GM19455 (cell line): ENCODE results near the gene RNF38.
"Not testable (repeated sequence)": the region's sequence is repeated elsewhere in the genome, so short reads cannot be mapped to it uniquely, and the experiment has no call there.

Experiments
- ATAC-seq: cut with Tn5 transposase; IDR thresholded peaks from one replicate; pipeline ENCODE4 v1.9.1; 2021; ENCODE audit not compliant: unreplicated experiment

The RNF38 gene

DNA sequence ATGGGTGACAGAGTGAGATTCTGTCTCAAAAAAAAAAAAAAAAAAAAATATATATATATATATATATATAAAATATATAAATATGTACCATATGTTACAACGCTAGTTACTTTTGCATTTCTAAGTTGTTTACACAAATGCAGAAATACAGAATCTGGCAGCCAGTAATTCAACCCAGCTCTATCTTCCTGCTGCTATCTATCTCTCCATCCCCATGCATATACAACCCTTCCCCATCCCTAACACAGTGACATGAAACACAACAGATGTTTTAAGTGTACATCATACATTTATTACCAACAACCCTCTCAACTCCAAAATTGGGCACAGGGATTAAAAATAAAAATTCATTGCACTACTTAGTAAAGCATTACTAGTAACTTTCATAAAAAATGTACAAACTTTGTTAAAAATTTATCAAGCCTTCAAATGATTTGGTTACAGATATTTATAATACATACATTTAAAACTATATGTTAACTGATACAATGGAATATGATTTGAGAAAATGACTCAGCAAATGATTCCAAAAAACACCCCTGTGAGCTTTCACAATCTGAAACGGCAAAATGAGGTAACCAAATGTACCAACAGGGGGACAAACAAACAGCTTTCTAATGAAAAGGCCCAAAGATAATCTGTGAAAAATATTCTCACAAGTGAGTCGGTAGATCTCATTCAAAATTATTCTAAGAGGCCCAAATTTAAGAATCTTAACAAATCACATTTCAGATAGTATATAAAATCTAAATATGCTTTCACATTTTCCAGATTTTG, 63.8 kb downstream of the RNF38 start:
- ATAC-seq = no peak

DNA sequence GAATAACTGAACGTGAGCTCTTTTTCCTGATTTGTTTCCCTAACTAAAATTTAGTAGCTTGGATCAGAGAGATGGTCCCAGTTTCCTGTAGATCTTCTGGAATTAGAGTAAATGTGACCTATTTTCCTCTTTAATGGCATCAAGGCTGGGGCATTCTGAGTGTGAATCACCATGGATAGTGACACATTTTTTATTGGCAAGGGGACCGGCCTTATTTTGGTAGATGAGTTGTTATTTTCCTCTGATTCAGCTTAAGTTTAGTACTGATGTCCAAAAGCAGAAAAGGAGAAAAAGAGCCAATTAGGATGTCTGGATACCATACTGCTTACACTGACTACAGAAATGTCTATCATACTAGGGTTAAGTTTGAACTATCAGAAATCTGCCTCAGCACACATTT, 68.1 kb downstream of the RNF38 start:
- no peak for ATAC-seq

DNA sequence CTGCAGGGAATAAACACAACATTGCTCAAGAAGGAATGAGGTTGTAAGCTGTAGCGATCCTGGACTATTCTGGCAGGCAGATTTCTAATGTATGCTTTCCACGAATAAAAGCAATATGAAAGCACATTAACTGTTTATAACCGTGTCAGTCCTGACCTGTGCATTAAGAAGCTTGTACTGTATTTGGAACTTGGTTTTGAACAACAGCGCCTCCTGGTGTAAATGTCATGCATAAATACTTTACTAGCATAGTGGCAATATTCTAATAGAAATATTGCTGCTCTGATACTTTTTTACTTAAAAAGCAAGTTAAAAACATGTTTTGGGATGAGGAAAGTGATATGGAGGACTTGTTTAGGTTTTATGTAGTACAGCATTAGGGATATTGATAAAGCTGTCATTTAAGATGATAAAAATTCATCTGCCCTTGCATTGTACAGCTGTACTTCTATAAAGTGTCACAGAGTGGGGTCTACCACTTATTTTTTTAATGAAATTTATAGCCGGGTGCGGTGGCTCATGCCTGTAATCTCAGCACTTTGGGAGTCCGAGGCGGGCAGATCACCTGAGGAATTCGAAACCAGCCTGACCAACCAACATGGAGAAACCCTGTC, 71.2 kb downstream of the RNF38 start:
- no peak for ATAC-seq

- ATAC-seq = no peak
Measured at GRCh38 chr9:36325081-36325828, 74.8 kb downstream of the RNF38 start.

DNA sequence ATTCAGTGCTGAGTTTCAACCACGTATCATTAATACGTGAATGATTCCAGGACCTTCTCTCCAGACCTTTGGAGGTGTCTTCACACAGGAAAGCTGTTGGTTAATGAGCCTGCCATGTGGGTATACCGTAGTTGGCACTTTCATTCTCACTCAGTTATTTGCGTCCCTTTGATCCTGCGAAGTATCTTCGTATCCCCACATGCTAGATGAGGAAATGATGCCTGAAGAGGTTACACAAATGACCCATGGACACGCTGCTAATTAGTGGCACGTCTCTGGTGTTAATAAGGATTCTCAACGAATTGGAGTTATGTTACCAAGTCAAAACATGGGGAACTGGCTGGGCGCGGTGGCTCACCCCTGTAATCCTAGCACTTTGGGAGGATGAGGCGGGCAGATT, 76.1 kb downstream of the RNF38 start:
- ATAC-seq = no peak

DNA sequence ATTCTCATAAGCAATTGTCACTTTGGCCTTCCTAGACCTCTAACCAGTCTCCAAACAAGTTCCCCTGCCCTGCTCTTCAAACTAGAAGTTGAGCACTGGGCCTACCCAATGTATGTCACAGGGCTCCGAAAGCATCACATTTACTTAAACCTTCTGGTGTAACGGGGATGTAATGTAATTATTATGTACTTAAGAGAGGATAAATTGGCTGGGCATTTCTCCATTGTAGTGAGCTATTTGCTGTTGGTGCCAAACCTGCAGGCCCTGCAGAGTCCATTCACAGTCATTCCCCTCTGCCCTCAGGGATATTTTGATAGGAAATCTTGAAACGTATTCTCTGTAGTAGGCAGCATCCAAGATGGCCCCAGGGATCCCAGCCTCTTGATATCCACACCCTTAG, 77.6 kb downstream of the RNF38 start:
- ATAC-seq = no peak

- not testable (repeated sequence) for ATAC-seq
Measured at GRCh38 chr9:36321903-36322302, 78.2 kb downstream of the RNF38 start.

- no peak for ATAC-seq
Measured at GRCh38 chr9:36320466-36320865, 79.6 kb downstream of the RNF38 start.

GRCh38 chr9:36319806-36320205, 80.3 kb downstream of the RNF38 start:
- ATAC-seq = no peak

DNA sequence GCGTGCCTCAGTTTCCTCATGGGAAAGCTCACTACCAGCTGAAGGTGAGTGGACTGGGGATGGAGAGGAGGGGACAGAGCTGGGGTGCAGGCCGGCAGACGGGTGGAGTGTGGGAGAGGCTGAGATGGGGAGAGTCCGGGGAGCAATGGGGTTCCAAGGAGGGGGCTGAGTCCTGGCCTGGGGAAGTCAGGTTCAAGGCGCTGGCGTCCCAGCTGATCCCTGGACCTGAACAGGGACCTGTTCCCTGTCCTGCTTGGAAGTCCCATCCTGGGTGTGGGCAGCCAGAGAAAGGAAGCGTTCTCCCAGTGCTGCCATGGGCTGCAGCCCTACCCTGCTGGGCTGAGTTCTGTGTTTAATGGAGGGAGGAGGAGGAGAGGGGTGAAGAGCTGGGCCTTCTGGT, 80.9 kb downstream of the RNF38 start:
- ATAC-seq = no peak

GRCh38 chr9:36318212-36318802, 81.8 kb downstream of the RNF38 start:
- ATAC-seq = no peak

GRCh38 chr9:36317766-36318165, 82.3 kb downstream of the RNF38 start:
- no peak for ATAC-seq

DNA sequence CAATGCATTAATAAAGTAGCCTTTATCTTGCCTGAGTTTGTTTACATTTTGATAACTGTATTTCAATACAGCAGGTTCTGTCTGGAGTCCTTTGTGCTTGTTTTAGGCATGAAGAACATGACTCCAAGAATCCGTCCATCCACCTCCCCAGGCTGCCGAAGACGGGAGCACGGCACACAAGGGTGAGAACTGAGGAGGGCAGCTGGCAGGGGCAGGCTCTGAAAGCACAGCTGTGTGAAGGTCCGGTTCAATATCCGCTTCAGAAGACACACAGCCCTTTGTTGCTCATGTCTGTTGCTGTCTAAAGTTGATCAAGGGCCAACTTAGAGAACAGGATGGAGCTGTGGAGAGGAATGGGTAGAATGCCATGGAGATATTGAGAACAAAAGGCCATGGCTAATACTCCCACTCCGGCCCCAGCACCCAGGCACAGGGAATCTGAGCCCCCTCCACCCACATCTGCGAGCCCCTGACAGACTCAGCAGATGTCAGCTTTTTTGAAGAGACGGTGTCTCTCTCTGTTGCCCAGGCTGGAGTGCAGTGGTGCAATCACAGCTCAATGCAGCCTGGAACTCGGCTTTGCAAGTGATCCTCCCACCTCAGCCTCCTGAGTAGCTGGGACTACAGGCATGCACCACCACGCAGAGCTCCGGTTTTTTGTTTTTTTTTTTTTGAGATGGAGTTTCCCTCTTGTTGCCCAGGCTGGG, 83.3 kb downstream of the RNF38 start:
- ATAC-seq = no peak

DNA sequence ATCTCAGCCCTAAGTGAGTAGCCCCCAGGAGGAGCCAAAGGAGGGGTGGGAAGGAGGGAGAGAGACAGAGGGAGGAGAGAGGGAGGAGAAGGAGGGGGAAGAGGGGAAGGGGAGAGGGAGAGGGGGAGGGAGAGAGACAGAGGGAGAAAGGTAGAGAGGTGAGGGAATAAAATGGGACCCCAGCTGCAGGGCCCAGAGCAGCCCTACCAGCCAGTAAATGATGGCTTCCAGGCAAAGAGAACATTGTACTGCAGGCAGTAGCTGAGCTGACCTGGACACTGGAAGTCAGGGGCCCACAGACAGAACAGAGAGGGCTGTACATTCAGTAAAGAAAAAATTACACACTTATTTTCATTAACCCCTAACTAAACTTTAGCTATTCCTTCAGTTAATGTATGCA, 84.0 kb downstream of the RNF38 start:
- no peak for ATAC-seq

- ATAC-seq = no peak
Measured at GRCh38 chr9:36315283-36315682, 84.8 kb downstream of the RNF38 start.

GRCh38 chr9:36314740-36315139, 85.3 kb downstream of the RNF38 start:
- no peak for ATAC-seq

DNA sequence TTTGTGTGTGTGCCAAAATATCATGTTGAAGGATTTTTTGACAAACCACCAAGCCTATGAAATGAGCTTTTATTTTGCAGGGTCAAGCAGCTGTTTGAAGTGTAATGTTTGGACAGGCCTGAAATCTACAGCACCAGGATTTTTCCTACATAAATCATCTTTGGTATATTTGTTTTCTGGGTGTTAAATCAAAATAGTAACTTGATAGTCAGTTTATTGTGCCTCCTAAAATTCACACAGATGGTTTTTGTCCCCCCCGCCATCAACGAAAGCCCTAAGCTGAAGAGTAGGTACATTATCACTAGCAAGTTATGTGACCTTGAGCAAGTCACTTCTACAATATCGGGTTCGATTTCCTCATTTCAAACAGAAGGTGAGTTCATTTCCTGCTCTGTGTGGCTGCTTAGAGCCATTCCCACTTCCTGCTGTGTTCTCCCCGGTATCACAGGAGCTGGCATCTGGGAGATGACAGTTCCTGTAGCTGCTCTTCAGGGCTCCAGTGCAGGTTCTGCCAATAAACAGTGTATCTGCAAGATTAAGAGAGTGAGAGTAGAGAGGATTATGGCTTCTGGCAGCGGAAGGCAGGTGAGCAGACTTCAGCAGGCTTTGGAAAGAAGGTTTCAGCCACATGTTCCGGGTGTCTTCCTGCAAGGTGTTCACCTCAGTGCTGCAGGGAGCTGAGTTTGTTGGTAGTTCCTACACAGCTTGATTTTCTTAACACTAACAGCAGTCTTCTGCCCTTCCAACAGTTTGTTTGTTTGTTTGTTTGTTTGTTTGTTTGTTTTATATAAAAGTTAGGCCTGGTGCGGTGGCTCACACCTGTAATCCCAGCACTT, 93.4 kb downstream of the RNF38 start:
- ATAC-seq = no peak

- ATAC-seq = not testable (repeated sequence)
Measured at GRCh38 chr9:36304366-36304765, 95.7 kb downstream of the RNF38 start.

DNA sequence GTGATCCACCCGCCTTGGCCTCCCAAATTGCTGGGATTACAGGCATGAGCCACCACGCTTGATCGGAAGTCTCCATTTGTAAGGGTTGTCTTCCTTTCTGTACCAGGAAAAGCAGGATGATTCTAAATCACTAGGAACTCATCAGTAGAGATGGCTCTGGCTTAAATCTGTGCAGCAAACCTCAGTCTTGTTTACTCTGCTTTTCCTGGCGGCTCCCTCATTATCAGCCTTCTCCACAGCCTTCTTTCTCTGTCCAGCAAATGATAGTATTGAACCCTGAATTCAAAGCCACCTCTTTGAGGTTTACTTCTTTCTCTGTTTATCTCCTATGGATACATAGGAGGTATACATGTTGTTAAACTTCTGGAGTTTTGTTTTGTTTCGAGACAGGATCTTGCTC, 98.8 kb downstream of the RNF38 start:
- no peak for ATAC-seq

DNA sequence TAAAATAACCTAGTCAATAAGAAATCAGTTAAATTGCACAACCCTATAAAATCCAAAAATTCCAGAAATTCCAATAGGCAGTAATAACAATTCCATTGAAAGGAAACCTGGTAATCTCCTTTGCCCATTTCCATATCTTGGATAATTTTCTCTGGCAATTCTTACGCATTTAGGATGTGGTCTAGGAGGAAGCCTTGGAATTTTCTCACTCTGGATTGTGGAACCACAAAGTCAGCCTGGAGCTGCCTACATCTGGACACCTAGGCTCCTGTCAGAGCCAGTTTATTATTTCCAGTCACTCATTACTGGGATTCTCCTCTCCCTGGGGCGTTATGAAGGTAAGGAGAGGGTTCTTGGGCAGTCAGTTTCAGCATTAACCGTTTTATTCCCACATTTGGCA, 101.5 kb downstream of the RNF38 start:
- ATAC-seq = no peak
